ENCODE results near the gene LIN52.

Gene LIN52

GRCh38 chr14:74147571-74147970, 62.8 kb downstream of the LIN52 start:
- no peak overlapping the region for H2BK120ac ChIP-seq (ENCODE audit: insufficient read depth, low read length, poor library complexity)
- no peaks in the 10 kb centered on the region for H3K79me2 ChIP-seq (ENCODE audit: control insufficient read depth, insufficient read depth, low read length, poor library complexity)
- no peak overlapping the region for H2BK12ac ChIP-seq (ENCODE audit: low read length)
- no peak overlapping the region for H2AFZ ChIP-seq (ENCODE audit: insufficient read depth, low read length, poor library complexity)
- H3K36me3 ChIP-seq (ENCODE audit: control insufficient read depth in 1 of 2, insufficient read depth in 2 of 2, low read length in 2 of 2), result no peaks in the 10 kb centered on the region
- no peaks in the 10 kb centered on the region for H3K4me1 ChIP-seq (ENCODE audit: control insufficient read depth in 1 of 2, insufficient read depth in 2 of 2, low read length in 2 of 2)
- no peaks in the 10 kb centered on the region for H3K27me3 ChIP-seq (ENCODE audit: insufficient read depth, low read length)
- no peaks in the 10 kb centered on the region for H3K79me1 ChIP-seq (ENCODE audit: low read length)
- no peak overlapping the region for H2BK5ac ChIP-seq (ENCODE audit: low read depth, low read length, poor library complexity)
- H3K9me3 ChIP-seq (ENCODE audit: insufficient read depth, low read depth, low read length), result no peaks in the 10 kb centered on the region
- no peak for DNase-seq
- no peak overlapping the region for H3K4me3 ChIP-seq (ENCODE audit: low read depth, low read length)
- H3K9ac ChIP-seq (ENCODE audit: low read length), result no peak overlapping the region
- no peak overlapping the region for H3K14ac ChIP-seq (ENCODE audit: low read length)
- no peak overlapping the region for H3K18ac ChIP-seq (ENCODE audit: low read length)
- H3K4ac ChIP-seq (ENCODE audit: low read depth, low read length), result no peak overlapping the region
- WGBS (ENCODE audit: extremely low coverage, insufficient coverage, insufficient read length), result no CpG with 5 or more reads among the region's 1 CpG
- no peak overlapping the region for H4K91ac ChIP-seq (ENCODE audit: low read depth, low read length)
- no peak overlapping the region for H2AK5ac ChIP-seq (ENCODE audit: low read length)
- H3K27ac ChIP-seq (ENCODE audit: low read depth, low read length), result no peak overlapping the region
- H3K4me2 ChIP-seq (ENCODE audit: low read length), result no peak overlapping the region
- H4K12ac ChIP-seq (ENCODE audit: low read depth, low read length), result no peak overlapping the region
- H3K23ac ChIP-seq (ENCODE audit: low read length), result no peak overlapping the region
- no peak overlapping the region for H4K8ac ChIP-seq (ENCODE audit: low read depth, low read length)

- Histone ChIP-seq H2BK120ac (ENCODE audit: insufficient read depth, low read length, poor library complexity) (no peak overlapping the region), H3K4me2 (ENCODE audit: low read length) (no peak overlapping the region), H3K14ac (ENCODE audit: low read length) (no peak overlapping the region), H2AK5ac (ENCODE audit: low read length) (no peak overlapping the region), H3K4me3 (ENCODE audit: low read depth, low read length) (no peak overlapping the region), H4K91ac (ENCODE audit: low read depth, low read length) (no peak overlapping the region), H3K27ac (ENCODE audit: low read depth, low read length) (no peak overlapping the region), H3K79me1 (ENCODE audit: low read length) (no peaks in the 10 kb centered on the region), H3K79me2 (ENCODE audit: control insufficient read depth, insufficient read depth, low read length, poor library complexity) (no peaks in the 10 kb centered on the region), H3K9me3 (ENCODE audit: insufficient read depth, low read depth, low read length) (no peaks in the 10 kb centered on the region), H3K18ac (ENCODE audit: low read length) (no peak overlapping the region), H4K12ac (ENCODE audit: low read depth, low read length) (no peak overlapping the region), H3K4me1 (ENCODE audit: control insufficient read depth in 1 of 2, insufficient read depth in 2 of 2, low read length in 2 of 2) (no peaks in the 10 kb centered on the region), H4K8ac (ENCODE audit: low read depth, low read length) (no peak overlapping the region), H3K9ac (ENCODE audit: low read length) (no peak overlapping the region), H3K36me3 (ENCODE audit: control insufficient read depth in 1 of 2, insufficient read depth in 2 of 2, low read length in 2 of 2) (no peaks in the 10 kb centered on the region), H2AFZ (ENCODE audit: insufficient read depth, low read length, poor library complexity) (no peak overlapping the region), H3K27me3 (ENCODE audit: insufficient read depth, low read length) (no peaks in the 10 kb centered on the region), H2BK5ac (ENCODE audit: low read depth, low read length, poor library complexity) (no peak overlapping the region), H3K23ac (ENCODE audit: low read length) (no peak overlapping the region), H2BK12ac (ENCODE audit: low read length) (no peak overlapping the region), H3K4ac (ENCODE audit: low read depth, low read length) (no peak overlapping the region)
- no CpG with 5 or more reads among the region's 2 CpGs for WGBS (ENCODE audit: extremely low coverage, insufficient coverage, insufficient read length)
- DNase-seq, result no peak
Measured at GRCh38 chr14:74148705-74149104, 63.9 kb downstream of the LIN52 start.

GRCh38 chr14:74155287-74155686, 70.5 kb downstream of the LIN52 start:
- H2BK120ac ChIP-seq (ENCODE audit: insufficient read depth, low read length, poor library complexity), result no peak overlapping the region
- no peak overlapping the region for H3K14ac ChIP-seq (ENCODE audit: low read length)
- H4K12ac ChIP-seq (ENCODE audit: low read depth, low read length), result no peak overlapping the region
- H3K9me3 ChIP-seq (ENCODE audit: insufficient read depth, low read depth, low read length), result no peaks in the 10 kb centered on the region
- H2AK5ac ChIP-seq (ENCODE audit: low read length), result no peak overlapping the region
- no peaks in the 10 kb centered on the region for H3K27me3 ChIP-seq (ENCODE audit: insufficient read depth, low read length)
- H2BK5ac ChIP-seq (ENCODE audit: low read depth, low read length, poor library complexity), result no peak overlapping the region
- no peak overlapping the region for H3K27ac ChIP-seq (ENCODE audit: low read depth, low read length)
- H3K4me1 ChIP-seq (ENCODE audit: control insufficient read depth in 1 of 2, insufficient read depth in 2 of 2, low read length in 2 of 2), result no peaks in the 10 kb centered on the region
- H2BK12ac ChIP-seq (ENCODE audit: low read length), result no peak overlapping the region
- no peak overlapping the region for H3K18ac ChIP-seq (ENCODE audit: low read length)
- H3K36me3 ChIP-seq (ENCODE audit: control insufficient read depth in 1 of 2, insufficient read depth in 2 of 2, low read length in 2 of 2), result no peaks in the 10 kb centered on the region
- H3K79me1 ChIP-seq (ENCODE audit: low read length), result no peaks in the 10 kb centered on the region
- no peak overlapping the region for H3K4me2 ChIP-seq (ENCODE audit: low read length)
- H4K8ac ChIP-seq (ENCODE audit: low read depth, low read length), result no peak overlapping the region
- no peak overlapping the region for H4K91ac ChIP-seq (ENCODE audit: low read depth, low read length)
- no peak overlapping the region for H3K4ac ChIP-seq (ENCODE audit: low read depth, low read length)
- WGBS (ENCODE audit: extremely low coverage, insufficient coverage, insufficient read length), result no CpG with 5 or more reads among the region's 6 CpGs
- H3K23ac ChIP-seq (ENCODE audit: low read length), result no peak overlapping the region
- no peak overlapping the region for H3K4me3 ChIP-seq (ENCODE audit: low read depth, low read length)
- no peak overlapping the region for H2AFZ ChIP-seq (ENCODE audit: insufficient read depth, low read length, poor library complexity)
- H3K9ac ChIP-seq (ENCODE audit: low read length), result no peak overlapping the region
- DNase-seq, result no peak
- no peaks in the 10 kb centered on the region for H3K79me2 ChIP-seq (ENCODE audit: control insufficient read depth, insufficient read depth, low read length, poor library complexity)

- Histone ChIP-seq H3K36me3 (ENCODE audit: control insufficient read depth in 1 of 2, insufficient read depth in 2 of 2, low read length in 2 of 2) (no peaks in the 10 kb centered on the region), H3K23ac (ENCODE audit: low read length) (no peak overlapping the region), H3K18ac (ENCODE audit: low read length) (no peak overlapping the region), H4K8ac (ENCODE audit: low read depth, low read length) (no peak overlapping the region), H3K4me2 (ENCODE audit: low read length) (no peak overlapping the region), H4K91ac (ENCODE audit: low read depth, low read length) (no peak overlapping the region), H3K79me1 (ENCODE audit: low read length) (no peaks in the 10 kb centered on the region), H2BK120ac (ENCODE audit: insufficient read depth, low read length, poor library complexity) (no peak overlapping the region), H3K27ac (ENCODE audit: low read depth, low read length) (no peak overlapping the region), H2AFZ (ENCODE audit: insufficient read depth, low read length, poor library complexity) (no peak overlapping the region), H3K14ac (ENCODE audit: low read length) (no peak overlapping the region), H3K4ac (ENCODE audit: low read depth, low read length) (no peak overlapping the region), H3K9me3 (ENCODE audit: insufficient read depth, low read depth, low read length) (no peaks in the 10 kb centered on the region), H2BK12ac (ENCODE audit: low read length) (no peak overlapping the region), H3K79me2 (ENCODE audit: control insufficient read depth, insufficient read depth, low read length, poor library complexity) (no peaks in the 10 kb centered on the region), H4K12ac (ENCODE audit: low read depth, low read length) (no peak overlapping the region), H3K27me3 (ENCODE audit: insufficient read depth, low read length) (no peaks in the 10 kb centered on the region), H2AK5ac (ENCODE audit: low read length) (no peak overlapping the region), H3K4me1 (ENCODE audit: control insufficient read depth in 1 of 2, insufficient read depth in 2 of 2, low read length in 2 of 2) (no peaks in the 10 kb centered on the region), H3K9ac (ENCODE audit: low read length) (no peak overlapping the region), H3K4me3 (ENCODE audit: low read depth, low read length) (no peak overlapping the region), H2BK5ac (ENCODE audit: low read depth, low read length, poor library complexity) (no peak overlapping the region)
- WGBS (ENCODE audit: extremely low coverage, insufficient coverage, insufficient read length), result no CpG with 5 or more reads among the region's 1 CpG
- DNase-seq, result no peak
Measured at GRCh38 chr14:74155749-74156148, 71.0 kb downstream of the LIN52 start.
